AG09309 (cell line): Measurements from ENCODE around the gene EXOC7.
A peak's percentile ranks its signal among the peaks of the same experiment; 100 is the strongest.

Experiments
- DNase-seq: peaks from one replicate; pipeline ENCODE4 v3.0.0-alpha.2; 2010; ENCODE audit warnings: low read depth
- H3K4me3 ChIP-seq: 2 replicates; pipeline ENCODE4 v1.5.1; 2011; ENCODE audit warnings: mild to moderate bottlenecking, low read depth, low read length, moderate library complexity; ENCODE audit not compliant: control insufficient read depth
- TF ChIP-seq, protein P1 (sequence below): IDR thresholded peaks from 2 replicates; pipeline ENCODE4 v1.5.1; 2011; ENCODE audit warnings: mild to moderate bottlenecking, low read depth, low read length, inconsistent platforms; ENCODE audit not compliant: insufficient read depth, control insufficient read depth; ENCODE audit errors: missing control alignments

Gene EXOC7

DNA sequence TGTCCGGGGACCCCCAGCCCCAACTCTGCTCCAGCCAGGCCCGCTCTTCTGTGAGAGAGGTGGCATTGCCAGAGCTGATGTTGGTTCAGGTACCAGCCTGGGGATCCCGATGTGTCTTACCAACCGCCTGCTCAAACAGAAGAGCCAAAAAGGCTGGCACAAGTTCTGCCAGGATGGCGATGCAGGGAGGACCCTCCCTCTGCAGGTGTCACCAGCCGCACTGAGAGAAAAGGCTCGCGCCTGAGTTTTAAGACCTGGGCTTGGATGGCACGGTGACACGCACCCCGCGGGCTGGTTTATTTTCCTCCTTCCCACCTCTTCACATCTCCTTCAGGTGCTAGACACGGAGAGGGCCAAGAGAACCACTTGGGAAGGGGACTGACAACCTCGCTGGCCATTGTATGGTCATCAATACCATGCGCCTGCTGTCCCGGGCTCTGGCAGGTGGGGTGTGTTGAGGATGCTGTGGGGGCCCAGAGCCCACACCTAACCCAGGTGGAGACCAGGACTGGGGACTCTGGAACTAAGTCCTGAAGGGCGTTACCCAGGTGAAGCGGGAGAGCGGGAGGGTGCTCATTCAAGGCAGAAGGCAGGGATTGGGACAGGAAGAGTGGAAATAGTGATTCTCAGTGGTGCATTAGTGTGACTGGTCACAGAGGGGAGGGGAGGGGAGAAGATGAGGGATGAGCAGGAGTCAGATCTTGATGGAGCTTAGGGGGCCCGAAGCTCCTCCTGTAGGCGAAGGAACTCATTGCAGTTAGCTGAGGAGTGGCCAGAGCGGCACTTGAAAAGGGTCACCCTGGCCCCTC lies 21.2 kb upstream of the EXOC7 start:
- DNase-seq: no peak
- no peak overlapping the region for H3K4me3 ChIP-seq
- TF ChIP-seq, protein P1, sequence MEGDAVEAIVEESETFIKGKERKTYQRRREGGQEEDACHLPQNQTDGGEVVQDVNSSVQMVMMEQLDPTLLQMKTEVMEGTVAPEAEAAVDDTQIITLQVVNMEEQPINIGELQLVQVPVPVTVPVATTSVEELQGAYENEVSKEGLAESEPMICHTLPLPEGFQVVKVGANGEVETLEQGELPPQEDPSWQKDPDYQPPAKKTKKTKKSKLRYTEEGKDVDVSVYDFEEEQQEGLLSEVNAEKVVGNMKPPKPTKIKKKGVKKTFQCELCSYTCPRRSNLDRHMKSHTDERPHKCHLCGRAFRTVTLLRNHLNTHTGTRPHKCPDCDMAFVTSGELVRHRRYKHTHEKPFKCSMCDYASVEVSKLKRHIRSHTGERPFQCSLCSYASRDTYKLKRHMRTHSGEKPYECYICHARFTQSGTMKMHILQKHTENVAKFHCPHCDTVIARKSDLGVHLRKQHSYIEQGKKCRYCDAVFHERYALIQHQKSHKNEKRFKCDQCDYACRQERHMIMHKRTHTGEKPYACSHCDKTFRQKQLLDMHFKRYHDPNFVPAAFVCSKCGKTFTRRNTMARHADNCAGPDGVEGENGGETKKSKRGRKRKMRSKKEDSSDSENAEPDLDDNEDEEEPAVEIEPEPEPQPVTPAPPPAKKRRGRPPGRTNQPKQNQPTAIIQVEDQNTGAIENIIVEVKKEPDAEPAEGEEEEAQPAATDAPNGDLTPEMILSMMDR: peak; percentile 26

DNA sequence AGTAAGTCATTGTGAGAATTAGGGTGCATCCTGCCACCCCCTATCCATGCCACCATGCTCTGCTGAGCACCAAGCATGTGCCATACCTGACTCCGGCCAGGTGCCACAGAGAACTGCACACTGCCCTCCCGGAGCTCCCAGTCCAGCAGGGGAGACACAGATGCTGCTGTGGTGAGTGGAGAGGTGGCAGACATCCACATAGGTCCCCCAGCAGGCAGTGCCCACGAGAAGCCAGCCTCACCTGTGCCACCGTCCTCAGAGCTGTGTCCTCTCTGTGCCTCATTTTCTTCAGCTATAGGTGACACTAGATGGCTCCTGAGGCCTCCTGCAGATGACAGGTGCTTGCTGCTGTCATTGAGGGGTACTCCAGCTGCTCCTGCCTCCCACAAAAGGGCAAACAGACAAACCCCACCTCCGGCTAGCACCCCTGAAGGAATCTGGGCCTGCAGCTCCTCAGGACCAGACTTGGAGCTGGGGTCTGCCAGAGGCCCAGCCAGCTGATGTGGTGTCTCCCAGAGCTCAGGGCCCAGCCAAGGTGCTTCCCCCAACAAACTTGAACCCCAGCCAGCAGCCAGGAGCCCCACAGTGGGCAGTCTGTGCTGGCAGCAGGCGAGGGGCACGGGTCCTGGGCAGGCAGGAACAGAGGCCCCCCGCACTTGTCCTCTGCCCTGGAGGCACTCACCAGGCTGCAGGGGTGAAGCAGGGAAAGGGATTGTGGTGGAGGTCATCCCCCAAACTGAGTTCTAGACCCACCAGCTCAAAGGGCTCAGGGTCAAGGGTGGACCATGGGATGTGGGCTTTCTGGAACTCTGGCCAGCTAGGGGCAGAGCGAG lies 20.4 kb upstream of the EXOC7 start:
- no peak overlapping the region for H3K4me3 ChIP-seq
- TF ChIP-seq, protein P1: no peak
- DNase-seq: no peak

DNA sequence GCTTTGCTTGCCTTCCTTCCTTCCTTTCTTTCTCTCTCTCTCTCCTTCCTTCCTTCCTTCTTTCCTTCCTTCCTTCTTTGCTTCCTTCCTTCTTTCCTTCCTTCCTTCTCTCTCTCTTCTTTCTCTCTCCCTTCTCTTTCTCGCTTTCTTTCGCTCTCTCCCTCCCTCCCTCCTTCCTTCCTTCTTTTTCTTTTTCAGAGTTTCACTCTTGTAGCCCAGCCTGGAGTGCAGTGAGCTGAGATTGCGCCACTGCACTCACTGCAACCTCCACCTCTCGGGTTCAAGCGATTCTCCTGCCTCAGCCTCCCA lies 19.6 kb upstream of the EXOC7 start:
- DNase-seq: no peak
- no peak overlapping the region for H3K4me3 ChIP-seq
- TF ChIP-seq, protein P1: no peak

DNA sequence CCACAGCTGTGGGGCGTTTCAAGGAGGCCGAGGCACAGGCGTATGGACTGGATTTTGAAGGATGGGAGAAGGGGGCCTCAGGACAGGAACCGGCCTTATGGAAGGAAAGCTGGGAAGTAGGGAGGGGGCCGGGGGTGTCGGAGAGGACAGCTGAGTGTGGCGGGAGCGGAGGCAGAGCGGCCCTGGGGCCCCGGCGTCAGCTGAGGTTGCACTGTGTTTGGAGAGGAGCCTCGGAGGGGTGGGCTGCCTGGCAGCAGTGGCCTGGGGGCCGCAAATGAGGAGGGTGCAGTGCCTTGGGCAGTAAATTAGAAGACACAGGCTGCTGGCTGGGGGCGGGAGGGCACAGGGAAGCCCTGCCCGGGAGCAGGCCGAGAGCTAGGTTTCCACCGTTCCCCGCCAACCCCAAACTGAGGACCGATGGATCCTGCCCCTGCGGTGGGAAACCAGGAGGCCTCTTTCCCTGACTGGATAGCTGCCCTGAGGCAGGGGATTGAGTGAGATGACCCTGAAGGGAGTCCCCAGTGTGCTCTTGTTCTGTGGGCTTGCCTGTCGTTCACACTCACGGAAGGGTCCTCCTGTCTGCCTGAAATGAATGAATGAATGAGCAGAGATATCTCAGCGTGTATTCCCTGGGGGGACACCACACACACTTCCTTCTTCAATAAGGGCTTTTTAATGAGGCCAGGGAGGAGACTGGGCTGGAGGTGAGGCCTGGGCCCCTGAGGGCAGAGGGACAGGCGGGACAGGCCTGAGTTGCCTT lies 19.0 kb upstream of the EXOC7 start:
- DNase-seq: no peak
- H3K4me3 ChIP-seq: no peak overlapping the region
- TF ChIP-seq, protein P1: no peak

DNA sequence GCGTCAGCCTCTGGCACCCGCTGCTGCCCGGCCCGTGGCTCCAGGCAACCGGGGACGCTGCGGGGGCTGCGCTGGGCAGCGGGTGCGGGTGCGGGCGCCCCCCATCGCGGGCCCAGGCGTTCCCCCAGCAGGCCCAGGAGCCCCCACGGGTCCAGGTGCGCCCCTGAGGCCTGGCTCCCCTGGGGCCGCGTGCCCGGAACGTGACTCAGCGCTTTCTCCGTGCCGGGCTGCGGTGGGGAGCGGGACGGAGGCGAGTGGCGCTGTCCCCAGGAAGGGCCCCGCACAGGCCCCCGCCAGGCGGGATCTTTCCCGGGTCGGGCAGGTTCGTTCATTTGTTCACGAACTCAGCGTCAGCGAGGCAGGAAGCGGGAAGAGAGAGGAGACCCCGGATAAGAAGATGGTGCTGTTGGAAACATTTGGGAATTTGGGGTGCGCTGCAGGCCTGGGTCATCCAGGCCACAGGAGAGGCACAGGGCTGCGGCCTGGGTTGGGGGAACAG lies 18.4 kb upstream of the EXOC7 start:
- DNase-seq: no peak
- TF ChIP-seq, protein P1: no peak
- H3K4me3 ChIP-seq: no peak overlapping the region

DNA sequence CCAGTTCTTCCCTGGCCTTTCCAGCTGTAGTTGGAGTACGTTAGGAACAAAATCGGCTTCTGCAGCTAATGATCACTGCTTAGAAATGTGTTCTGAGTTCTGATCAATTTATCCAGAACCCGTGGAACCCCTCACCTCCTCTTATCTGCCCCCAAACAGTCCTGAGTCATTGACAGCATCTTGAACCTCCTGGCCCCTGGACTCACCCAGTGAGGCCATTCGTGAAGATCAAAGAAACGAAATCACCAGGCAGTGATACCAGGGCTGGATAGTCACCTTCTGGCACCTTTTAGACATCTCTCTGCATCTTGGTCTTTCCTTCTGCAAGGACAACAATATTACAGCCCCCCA lies 17.0 kb upstream of the EXOC7 start:
- TF ChIP-seq, protein P1: no peak
- no peak for DNase-seq

More for the DNA sequence above, 17.0 kb upstream of the EXOC7 start:
- H3K4me3 ChIP-seq: no peak overlapping the region
